K562 (cell line): ENCODE results near the gene ACADM. TPM values are rescaled to one million over a fixed set of nuclear protein-coding genes. Genes with fewer than 3 reads are reported as not detected.
A peak's percentile ranks its signal among the peaks of the same experiment; 100 is the strongest.

Experiments
- ARID3B ChIP-seq: fragments of 250-450 bp; sonication (Bioruptor Pico); IDR thresholded peaks from 2 replicates; pipeline ENCODE4 v1.4.0; 2020; ENCODE audit warnings: borderline replicate concordance
- BCOR ChIP-seq: fragments of 450-650 bp; IDR thresholded peaks from 2 replicates; pipeline ENCODE4 v1.6.1; 2016
- BRF2 ChIP-seq: IDR thresholded peaks from 3 replicates; pipeline ENCODE4 v1.6.1; 2011; ENCODE audit warnings: borderline replicate concordance, mild to moderate bottlenecking; ENCODE audit not compliant: insufficient read length, insufficient read depth
- E2F4 ChIP-seq: sonication (generic); formaldehyde crosslinking; IDR thresholded peaks from 2 replicates; pipeline ENCODE4 v1.8.0; 2022; ENCODE audit warnings: mild to moderate bottlenecking, low read depth, missing genetic modification reagents
- FIP1L1 ChIP-seq: fragments of 200-400 bp; formaldehyde crosslinking; IDR thresholded peaks from 2 replicates; pipeline ENCODE4 v1.6.1; 2018; ENCODE audit warnings: mild to moderate bottlenecking, low read depth, low read length; ENCODE audit not compliant: poor library complexity, severe bottlenecking
- FOXJ3 ChIP-seq: sonication (generic); formaldehyde crosslinking; IDR thresholded peaks from 2 replicates; pipeline ENCODE4 v1.4.0; 2020; ENCODE audit warnings: mild to moderate bottlenecking, missing genetic modification reagents
- FOXK1 ChIP-seq: sonication (generic); formaldehyde crosslinking; IDR thresholded peaks from 2 replicates; pipeline ENCODE4 v1.8.0; 2022; ENCODE audit warnings: missing genetic modification reagents, mild to moderate bottlenecking, borderline replicate concordance
- HDAC2 ChIP-seq: fragments of 450-650 bp; IDR thresholded peaks from 2 replicates; pipeline ENCODE4 v1.6.1; 2016; ENCODE audit warnings: mild to moderate bottlenecking
- PHB ChIP-seq: fragments of 250-450 bp; sonication (Bioruptor Pico); IDR thresholded peaks from 2 replicates; pipeline ENCODE4 v1.5.0; 2021
- POLR2B ChIP-seq: fragments of 450-650 bp; IDR thresholded peaks from 2 replicates; pipeline ENCODE4 v1.6.1; 2018; ENCODE audit warnings: low read depth; ENCODE audit not compliant: partially characterized antibody
- PREB ChIP-seq: sonication (generic); formaldehyde crosslinking; IDR thresholded peaks from 2 replicates; pipeline ENCODE4 v1.8.1; 2023; ENCODE audit warnings: mild to moderate bottlenecking, missing genetic modification reagents
- RAD21 ChIP-seq, 2 experiments: fragments of 250-450 bp in 1 of 2; fragments of 450-650 bp in 1 of 2; sonication (Bioruptor Pico) in 1 of 2; formaldehyde crosslinking in 1 of 2; IDR thresholded peaks in 1 of 2; conservative IDR thresholded peaks in 1 of 2; 2 replicates each; pipeline versions ENCODE4 v1.4.0 to v1.8.0; 2020 to 2022; ENCODE audit warnings: mild to moderate bottlenecking in 2 of 2, moderate library complexity in 1 of 2
- RBM17 ChIP-seq: fragments of 200-400 bp; formaldehyde crosslinking; IDR thresholded peaks from 2 replicates; pipeline ENCODE4 v1.6.1; 2017; ENCODE audit warnings: low read depth, mild to moderate bottlenecking, low read length, borderline replicate concordance
- RUNX1 ChIP-seq: sonication (generic); IDR thresholded peaks from 2 replicates; pipeline ENCODE4 v1.6.1; 2016; ENCODE audit warnings: antibody characterized with exemption, low read depth
- SETDB1 ChIP-seq: IDR thresholded peaks from one replicate; pipeline ENCODE4 v1.6.1; 2012; ENCODE audit warnings: low read length, control low read depth, inconsistent platforms
- TEAD2 ChIP-seq: fragments of 450-650 bp; IDR thresholded peaks from 2 replicates; pipeline ENCODE4 v1.6.1; 2016; ENCODE audit warnings: missing genetic modification characterization, control low read depth, missing compliant biosample characterization
- ZNF277 ChIP-seq: fragments of 250-450 bp; sonication (Bioruptor Pico); IDR thresholded peaks from 2 replicates; pipeline ENCODE4 v1.8.0; 2022; ENCODE audit warnings: inconsistent platforms, mild to moderate bottlenecking, moderate library complexity, borderline replicate concordance
- ZNF780A ChIP-seq: fragments of 250-450 bp; sonication (Bioruptor Pico); IDR thresholded peaks from 2 replicates; pipeline ENCODE4 v1.5.0; 2021; ENCODE audit warnings: mild to moderate bottlenecking
- polyA plus RNA-seq, 8 experiments: library from polyadenylated mRNA; depleted of rRNA in 4 of 8; stranded (reverse) in 5 of 8; unstranded in 3 of 8; fragments of >200 nt; fragmentation: Nextera tagmentation in 2 of 8; fragmentation: Illumina TruSeq in 1 of 8; extraction: Ambion mirVana in 2 of 8; extraction: Trizol in 1 of 8; gene quantifications; 2 replicates each; pipeline versions ENCODE4 v1.2.1 to v1.2.3, GENCODE V29; 2011 to 2014; ENCODE audit warnings: inconsistent platforms in 1 of 8, missing spikeins in 1 of 8
- total RNA-seq, 7 experiments: library from RNA; depleted of rRNA in 6 of 7; stranded (reverse); fragments of >200 nt in 6 of 7; fragmentation: Illumina TruSeq in 2 of 7; extraction: Trizol in 2 of 7; gene quantifications; 2 replicates each; pipeline versions ENCODE4 v1.2.1 to v1.2.3, GENCODE V29; 2011 to 2021; ENCODE audit warnings: low replicate concordance in 1 of 7

Gene ACADM
- total and polyA plus RNA-seq, 9 of the 15 experiments (the other 6 are each of a cell fraction or from before 2014, with no cell fraction given): 82.5 to 156 (median 123) TPM

- peak; percentile 73 for TF ChIP-seq RUNX1
- no peak for TF ChIP-seq SETDB1
- TF ChIP-seq PHB (CRISPR knock-in tag): no peak; the same call in none of the 2 replicates
- TF ChIP-seq POLR2B: peak; percentile 96
- no peak for TF ChIP-seq RBM17
- no peak for TF ChIP-seq FOXK1 (CRISPR knock-in tag)
- TF ChIP-seq BCOR: no peak
- TF ChIP-seq ZNF780A (CRISPR knock-in tag): peak; percentile 53; the same call in 1 of the 2 replicates
- TF ChIP-seq ARID3B: no peak
- peak; percentile 89 for TF ChIP-seq FIP1L1
- TF ChIP-seq BRF2: no peak
- no peak for TF ChIP-seq FOXJ3 (CRISPR knock-in tag)
- TF ChIP-seq HDAC2: 0 out of 2 replicates have a peak, but pooled peaks have one; percentile 15
- peak in 1 of 2 experiments; percentile 1; a peak in 2 of 4 replicates for TF ChIP-seq RAD21 (CRISPR knock-in tag; conservative IDR thresholded peaks at IDR 0.05 in 1 of 2, IDR thresholded peaks at IDR 0.05 in 1 of 2)
- TF ChIP-seq E2F4 (CRISPR knock-in tag): no peak
- no peak for TF ChIP-seq TEAD2 (tag)
- no peak for TF ChIP-seq ZNF277
- TF ChIP-seq PREB (CRISPR knock-in tag): no peak
Measured at GRCh38 chr1:75796376-75797272, 72.1 kb downstream of the ACADM start, which contains the start of gene MSH4 (continued).
